Measurements from ENCODE around the gene IRGQ. TPM values are rescaled to one million over a fixed set of nuclear protein-coding genes. Genes with fewer than 3 reads are reported as not detected.

IRGQ gene
- total RNA-seq, 1 donor from 2014 or later = 27.8 TPM

GRCh38 chr19:43634872-43635560 lies 39.1 kb upstream of the IRGQ start:
- peaks cover 35% of the 10 kb centered on the region for H3K27me3 Mint-ChIP-seq (ENCODE audit: low read depth)
- H3K4me3 Mint-ChIP-seq (ENCODE audit: low read depth) = no peak overlapping the region
- H3K27ac Mint-ChIP-seq = no peak overlapping the region
- H3K4me1 Mint-ChIP-seq (ENCODE audit: low read depth) = peaks cover 6% of the 10 kb centered on the region
- H3K9me3 Mint-ChIP-seq = no peaks in the 10 kb centered on the region
- no peak for DNase-seq (ENCODE audit: low spot score)
- intact Hi-C loops (cut with micrococcal nuclease) = no loop called here
- H3K36me3 Mint-ChIP-seq (ENCODE audit: low read depth) = no peaks in the 10 kb centered on the region

- peaks cover 4% of the 10 kb centered on the region for H3K4me1 Mint-ChIP-seq (ENCODE audit: low read depth)
- H3K27me3 Mint-ChIP-seq (ENCODE audit: low read depth) = peaks cover 34% of the 10 kb centered on the region
- DNase-seq (ENCODE audit: low spot score) = no peak
- H3K9me3 Mint-ChIP-seq = no peaks in the 10 kb centered on the region
- H3K27ac Mint-ChIP-seq = no peak overlapping the region
- H3K36me3 Mint-ChIP-seq (ENCODE audit: low read depth) = no peaks in the 10 kb centered on the region
- intact Hi-C loops (cut with micrococcal nuclease) = no loop called here
- no peak overlapping the region for H3K4me3 Mint-ChIP-seq (ENCODE audit: low read depth)
Measured at GRCh38 chr19:43634506-43634871, 38.6 kb upstream of the IRGQ start.

- intact Hi-C loops (cut with micrococcal nuclease) = no loop called here
- Mint-ChIP-seq H3K36me3 (ENCODE audit: low read depth) (no peaks in the 10 kb centered on the region), H3K4me3 (ENCODE audit: low read depth) (no peak overlapping the region), H3K9me3 (no peaks in the 10 kb centered on the region), H3K27me3 (ENCODE audit: low read depth) (peaks cover 32% of the 10 kb centered on the region), H3K27ac (no peak overlapping the region), H3K4me1 (ENCODE audit: low read depth) (peaks cover 3% of the 10 kb centered on the region)
- no peak for DNase-seq (ENCODE audit: low spot score)
Measured at GRCh38 chr19:43634068-43634467, 38.1 kb upstream of the IRGQ start.

- Mint-ChIP-seq H3K27me3 (ENCODE audit: low read depth) (peaks cover 27% of the 10 kb centered on the region), H3K4me1 (ENCODE audit: low read depth) (no peaks in the 10 kb centered on the region), H3K27ac (no peak overlapping the region), H3K36me3 (ENCODE audit: low read depth) (no peaks in the 10 kb centered on the region), H3K4me3 (ENCODE audit: low read depth) (no peak overlapping the region), H3K9me3 (no peaks in the 10 kb centered on the region)
- intact Hi-C loops (cut with micrococcal nuclease) = no loop called here
- no peak for DNase-seq (ENCODE audit: low spot score)
Measured at GRCh38 chr19:43633520-43633919, 37.6 kb upstream of the IRGQ start.

GRCh38 chr19:43631491-43631890 lies 35.6 kb upstream of the IRGQ start:
- no peaks in the 10 kb centered on the region for H3K36me3 Mint-ChIP-seq (ENCODE audit: low read depth)
- intact Hi-C loops (cut with micrococcal nuclease) = no loop called here
- peaks cover 1% of the 10 kb centered on the region for H3K4me1 Mint-ChIP-seq (ENCODE audit: low read depth)
- no peak for DNase-seq (ENCODE audit: low spot score)
- no peak overlapping the region for H3K4me3 Mint-ChIP-seq (ENCODE audit: low read depth)
- peaks cover 17% of the 10 kb centered on the region for H3K27me3 Mint-ChIP-seq (ENCODE audit: low read depth)
- no peak overlapping the region for H3K27ac Mint-ChIP-seq
- H3K9me3 Mint-ChIP-seq = no peaks in the 10 kb centered on the region

GRCh38 chr19:43628646-43629326 lies 32.9 kb upstream of the IRGQ start:
- no peak overlapping the region for H3K4me3 Mint-ChIP-seq (ENCODE audit: low read depth)
- H3K9me3 Mint-ChIP-seq = no peaks in the 10 kb centered on the region
- no peak overlapping the region for H3K27ac Mint-ChIP-seq
- peaks cover 14% of the 10 kb centered on the region for H3K27me3 Mint-ChIP-seq (ENCODE audit: low read depth)
- intact Hi-C loops (cut with micrococcal nuclease) = no loop called here
- H3K36me3 Mint-ChIP-seq (ENCODE audit: low read depth) = no peaks in the 10 kb centered on the region
- H3K4me1 Mint-ChIP-seq (ENCODE audit: low read depth) = peaks cover 10% of the 10 kb centered on the region
- DNase-seq (ENCODE audit: low spot score) = no peak

- no peaks in the 10 kb centered on the region for H3K9me3 Mint-ChIP-seq
- peaks cover 10% of the 10 kb centered on the region for H3K4me1 Mint-ChIP-seq (ENCODE audit: low read depth)
- DNase-seq (ENCODE audit: low spot score) = no peak
- intact Hi-C loops (cut with micrococcal nuclease) = no loop called here
- no peak overlapping the region for H3K27ac Mint-ChIP-seq
- no peaks in the 10 kb centered on the region for H3K36me3 Mint-ChIP-seq (ENCODE audit: low read depth)
- peaks cover 5% of the 10 kb centered on the region for H3K27me3 Mint-ChIP-seq (ENCODE audit: low read depth)
- H3K4me3 Mint-ChIP-seq (ENCODE audit: low read depth) = no peak overlapping the region
Measured at GRCh38 chr19:43626838-43627237, 30.9 kb upstream of the IRGQ start.

GRCh38 chr19:43625918-43626579 lies 30.1 kb upstream of the IRGQ start:
- DNase-seq (ENCODE audit: low spot score) = no peak
- intact Hi-C loops (cut with micrococcal nuclease) = no loop called here
- peaks cover 11% of the 10 kb centered on the region for H3K4me1 Mint-ChIP-seq (ENCODE audit: low read depth)
- H3K27me3 Mint-ChIP-seq (ENCODE audit: low read depth) = peaks cover 5% of the 10 kb centered on the region
- no peak overlapping the region for H3K4me3 Mint-ChIP-seq (ENCODE audit: low read depth)
- H3K9me3 Mint-ChIP-seq = no peaks in the 10 kb centered on the region
- H3K36me3 Mint-ChIP-seq (ENCODE audit: low read depth) = no peaks in the 10 kb centered on the region
- H3K27ac Mint-ChIP-seq = no peak overlapping the region

GRCh38 chr19:43624933-43625332 lies 29.0 kb upstream of the IRGQ start:
- Mint-ChIP-seq H3K27me3 (ENCODE audit: low read depth) (peaks cover 5% of the 10 kb centered on the region), H3K4me1 (ENCODE audit: low read depth) (peaks cover 22% of the 10 kb centered on the region), H3K9me3 (no peaks in the 10 kb centered on the region), H3K27ac (no peak overlapping the region), H3K4me3 (ENCODE audit: low read depth) (no peak overlapping the region), H3K36me3 (ENCODE audit: low read depth) (no peaks in the 10 kb centered on the region)
- intact Hi-C loops (cut with micrococcal nuclease) = no loop called here
- peak; percentile 78 for DNase-seq (ENCODE audit: low spot score)

GRCh38 chr19:43623889-43624670 lies 28.1 kb upstream of the IRGQ start:
- H3K27me3 Mint-ChIP-seq (ENCODE audit: low read depth) = peaks cover 5% of the 10 kb centered on the region

GRCh38 chr19:43622956-43623355 lies 27.0 kb upstream of the IRGQ start:
- Mint-ChIP-seq H3K4me3 (ENCODE audit: low read depth) (no peak overlapping the region), H3K9me3 (no peaks in the 10 kb centered on the region), H3K27me3 (ENCODE audit: low read depth) (peaks cover 5% of the 10 kb centered on the region), H3K4me1 (ENCODE audit: low read depth) (peaks cover 28% of the 10 kb centered on the region), H3K36me3 (ENCODE audit: low read depth) (no peaks in the 10 kb centered on the region), H3K27ac (no peak overlapping the region)
- DNase-seq (ENCODE audit: low spot score) = no peak
- intact Hi-C loops (cut with micrococcal nuclease) = no loop called here

More at GRCh38 chr19:43623889-43624670, 28.1 kb upstream of the IRGQ start:
- Mint-ChIP-seq H3K9me3 (no peaks in the 10 kb centered on the region), H3K36me3 (ENCODE audit: low read depth) (no peaks in the 10 kb centered on the region), H3K4me1 (ENCODE audit: low read depth) (peaks cover 23% of the 10 kb centered on the region), H3K27ac (no peak overlapping the region), H3K4me3 (ENCODE audit: low read depth) (no peak overlapping the region)
- DNase-seq (ENCODE audit: low spot score) = no peak
- intact Hi-C loops (cut with micrococcal nuclease) = no loop called here

- Mint-ChIP-seq H3K36me3 (ENCODE audit: low read depth) (no peaks in the 10 kb centered on the region), H3K4me3 (ENCODE audit: low read depth) (no peak overlapping the region), H3K27ac (no peak overlapping the region), H3K27me3 (ENCODE audit: low read depth) (peaks cover 5% of the 10 kb centered on the region), H3K9me3 (no peaks in the 10 kb centered on the region), H3K4me1 (ENCODE audit: low read depth) (peaks cover 28% of the 10 kb centered on the region)
- intact Hi-C loops (cut with micrococcal nuclease) = no loop called here
- DNase-seq (ENCODE audit: low spot score) = no peak
Measured at GRCh38 chr19:43622070-43622469, 26.1 kb upstream of the IRGQ start.
